ENCODE results near the gene NUDT8. TPM values are rescaled to one million over a fixed set of nuclear protein-coding genes. Genes with fewer than 3 reads are reported as not detected.

NUDT8 gene, protein sequence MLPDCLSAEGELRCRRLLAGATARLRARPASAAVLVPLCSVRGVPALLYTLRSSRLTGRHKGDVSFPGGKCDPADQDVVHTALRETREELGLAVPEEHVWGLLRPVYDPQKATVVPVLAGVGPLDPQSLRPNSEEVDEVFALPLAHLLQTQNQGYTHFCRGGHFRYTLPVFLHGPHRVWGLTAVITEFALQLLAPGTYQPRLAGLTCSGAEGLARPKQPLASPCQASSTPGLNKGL
- total RNA-seq, result 2.9 and 5.8 TPM in 2 replicates

DNA sequence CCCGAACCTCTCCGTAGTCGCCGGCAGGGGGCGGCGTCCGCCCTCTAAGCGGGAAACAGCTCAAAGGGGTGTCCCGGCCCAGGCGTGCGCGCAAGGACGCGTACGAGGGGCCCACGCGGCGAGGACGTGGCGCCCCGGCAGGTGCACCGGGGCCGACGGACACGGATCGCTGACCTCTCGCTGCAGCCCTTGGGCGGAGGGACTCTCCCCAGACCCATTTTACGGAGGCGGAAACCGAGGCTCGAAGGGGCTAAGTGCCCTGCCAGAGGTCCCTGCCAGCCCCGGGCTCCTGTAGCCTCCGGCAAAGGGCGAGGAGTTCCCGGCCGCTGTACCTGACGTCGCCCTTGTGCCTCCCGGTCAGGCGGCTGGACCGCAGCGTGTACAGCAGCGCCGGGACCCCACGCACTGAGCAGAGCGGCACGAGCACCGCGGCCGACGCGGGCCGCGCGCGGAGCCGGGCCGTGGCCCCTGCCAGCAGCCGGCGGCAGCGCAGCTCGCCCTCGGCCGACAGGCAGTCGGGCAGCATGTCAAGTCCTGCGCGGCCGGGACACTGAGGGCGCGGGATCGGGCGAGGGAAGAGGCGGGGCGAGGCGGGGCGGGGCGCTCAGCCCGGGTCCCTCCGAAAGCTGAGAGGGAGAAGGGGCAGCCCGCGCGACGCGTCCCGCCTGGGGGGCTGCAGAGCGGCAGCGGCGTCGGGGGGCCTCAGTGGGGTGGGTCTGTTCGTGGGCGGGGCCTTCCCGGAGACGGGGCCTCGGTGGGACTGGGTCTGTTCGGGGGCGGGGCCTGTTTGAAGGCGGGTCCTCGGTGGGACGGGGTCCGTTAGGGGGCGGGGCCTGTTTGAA is at the start of gene NUDT8:
TSS of gene NUDT8 (minus strand) at position 552 of the 842 bp plus-strand sequence. CDS start at position 526, 26 bp downstream.

DNA sequence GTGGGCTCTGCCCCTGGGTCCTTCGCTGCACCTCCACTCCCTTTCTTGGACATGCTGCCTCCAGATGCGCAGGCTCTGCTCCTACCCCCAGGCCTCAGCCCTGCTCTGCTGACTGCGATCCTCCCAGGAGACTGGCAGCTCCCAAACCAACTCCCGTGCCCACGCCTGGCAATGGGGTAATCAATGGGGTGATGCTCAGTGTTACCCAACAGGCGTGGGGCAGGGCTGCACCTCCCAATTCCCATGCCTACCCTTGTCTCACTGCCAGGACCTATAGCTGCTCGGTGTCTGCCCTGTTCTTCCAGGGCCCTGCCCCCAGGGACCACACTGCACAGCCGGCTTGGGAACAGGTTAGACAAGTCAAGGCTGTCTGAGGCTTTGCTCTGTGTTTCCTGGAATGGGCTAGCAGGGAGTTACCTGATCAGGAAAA is 44.7 kb upstream of the NUDT8 start, which contains the start of gene ALDH3B2:
TSS of gene ALDH3B2 (minus strand) at position 182 of the 430 bp plus-strand sequence. CDS start 7,688 bp downstream, outside the sequence.

DNA sequence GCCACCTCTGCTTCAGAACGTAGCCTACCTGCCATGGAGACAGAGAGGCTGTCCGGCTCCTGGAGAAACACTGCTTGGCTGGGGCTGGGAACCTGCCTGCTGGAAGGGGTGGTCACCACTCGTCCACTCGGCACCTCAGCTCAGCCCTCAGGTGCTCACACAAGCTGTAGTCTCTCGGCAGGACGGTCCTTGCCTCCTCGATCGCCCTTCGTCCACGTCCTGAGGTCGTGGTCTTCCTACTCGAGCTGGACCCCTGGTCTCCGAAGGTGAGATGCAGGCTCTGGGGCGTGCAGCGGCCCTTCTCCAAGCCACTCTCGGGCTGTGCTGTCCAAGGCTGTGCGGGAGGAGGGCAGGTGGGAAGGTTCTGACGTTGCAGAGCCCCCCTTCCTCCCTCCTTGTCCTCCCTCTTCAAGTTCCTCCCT is 9.7 kb upstream of the NUDT8 start, which contains the start of gene TBX10:
TSS of gene TBX10 (minus strand) at position 326 of the 422 bp plus-strand sequence. CDS start at position 35, 291 bp downstream.

DNA sequence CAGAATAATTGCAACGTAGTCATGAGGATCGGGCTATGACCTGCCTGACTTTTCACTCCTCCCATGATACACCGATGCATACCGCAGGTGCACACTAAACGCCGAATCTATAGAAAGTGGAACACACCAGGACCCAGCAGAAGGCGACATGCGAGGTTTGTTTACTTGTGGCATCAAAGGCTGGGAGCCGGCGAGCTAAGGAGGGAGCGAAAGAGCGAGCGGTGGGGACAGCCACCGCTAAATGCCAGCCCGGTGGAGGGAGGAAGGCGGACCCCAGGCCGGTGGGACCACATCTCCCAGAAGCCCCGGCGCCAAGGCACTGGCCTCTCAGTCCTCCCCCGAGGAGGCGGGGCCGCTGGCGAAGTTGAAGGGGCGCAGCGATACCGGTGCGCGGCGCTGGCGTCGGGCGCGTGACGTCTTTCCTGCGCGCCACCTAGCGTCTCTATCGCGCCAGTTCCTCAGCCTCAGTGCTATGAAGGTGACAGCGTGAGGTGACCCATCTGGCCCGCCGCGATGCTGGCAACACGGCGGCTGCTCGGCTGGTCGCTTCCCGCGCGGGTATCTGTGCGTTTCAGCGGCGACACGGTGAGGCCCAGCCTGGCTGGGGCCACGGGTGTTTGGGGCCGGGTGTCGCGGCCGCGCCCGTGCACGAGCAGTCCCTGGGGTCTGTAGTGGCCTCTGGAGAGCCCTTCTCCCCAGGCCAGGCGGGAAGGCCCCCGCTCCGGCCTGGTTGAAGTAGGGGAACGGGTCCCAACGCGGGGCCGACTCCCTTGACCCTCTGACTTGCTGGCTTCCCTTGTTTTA is 23.0 kb downstream of the NUDT8 start, which contains the start of gene NDUFV1:
TSS of gene NDUFV1 (plus strand) at position 445 of the 804 bp plus-strand sequence. CDS start at position 514, 69 bp downstream.

DNA sequence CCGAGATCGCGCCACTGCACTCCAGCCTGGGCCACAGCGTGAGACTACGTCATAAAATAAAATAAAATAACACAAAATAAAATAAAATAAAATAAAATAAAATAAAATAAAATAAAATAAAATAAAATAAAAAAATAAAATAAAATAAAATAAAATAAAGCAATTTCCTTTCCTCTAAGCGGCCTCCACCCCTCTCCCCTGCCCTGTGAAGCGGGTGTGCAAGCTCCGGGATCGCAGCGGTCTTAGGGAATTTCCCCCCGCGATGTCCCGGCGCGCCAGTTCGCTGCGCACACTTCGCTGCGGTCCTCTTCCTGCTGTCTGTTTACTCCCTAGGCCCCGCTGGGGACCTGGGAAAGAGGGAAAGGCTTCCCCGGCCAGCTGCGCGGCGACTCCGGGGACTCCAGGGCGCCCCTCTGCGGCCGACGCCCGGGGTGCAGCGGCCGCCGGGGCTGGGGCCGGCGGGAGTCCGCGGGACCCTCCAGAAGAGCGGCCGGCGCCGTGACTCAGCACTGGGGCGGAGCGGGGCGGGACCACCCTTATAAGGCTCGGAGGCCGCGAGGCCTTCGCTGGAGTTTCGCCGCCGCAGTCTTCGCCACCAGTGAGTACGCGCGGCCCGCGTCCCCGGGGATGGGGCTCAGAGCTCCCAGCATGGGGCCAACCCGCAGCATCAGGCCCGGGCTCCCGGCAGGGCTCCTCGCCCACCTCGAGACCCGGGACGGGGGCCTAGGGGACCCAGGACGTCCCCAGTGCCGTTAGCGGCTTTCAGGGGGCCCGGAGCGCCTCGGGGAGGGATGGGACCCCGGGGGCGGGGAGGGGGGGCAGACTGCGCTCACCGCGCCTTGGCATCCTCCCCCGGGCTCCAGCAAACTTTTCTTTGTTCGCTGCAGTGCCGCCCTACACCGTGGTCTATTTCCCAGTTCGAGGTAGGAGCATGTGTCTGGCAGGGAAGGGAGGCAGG is 46.2 kb downstream of the NUDT8 start, which contains the start of gene GSTP1:
TSS of gene GSTP1 (plus strand) at position 566 of the 958 bp plus-strand sequence. CDS start at position 598, 32 bp downstream.

Small RNA genes within 50 kb of the gene (small RNA-seq; reads per million reads assigned to genes)
- not detected for gene AP003385.3

Other genes with a start within 250 kb of the NUDT8 start
- 5.5 and 6.4 TPM in 2 replicates for gene RAD9A, start 238.0 kb downstream of the NUDT8 start, total RNA-seq
- 131 and 138 TPM in 2 replicates for gene PPP1CA, start 228.1 kb downstream of the NUDT8 start, total RNA-seq
- not detected in 2 replicates for gene TBC1D10C, start 225.9 kb downstream of the NUDT8 start, total RNA-seq
- gene CARNS1, start 214.3 kb downstream of the NUDT8 start, total RNA-seq, result 0.97 and 1.2 TPM in 2 replicates
- gene RPS6KB2, start 201.4 kb downstream of the NUDT8 start, total RNA-seq, result 33.2 and 35.3 TPM in 2 replicates
- gene PTPRCAP, start 192.3 kb downstream of the NUDT8 start, total RNA-seq, result 0.11 and 0.26 TPM in 2 replicates
- 59.1 and 86.2 TPM in 2 replicates for gene CORO1B, start 186.5 kb downstream of the NUDT8 start, total RNA-seq
- not detected in 2 replicates for gene GPR152, start 177.2 kb downstream of the NUDT8 start, total RNA-seq
- 0.11 TPM in 1 of 2 replicates, not detected in the other for gene CABP4, start 174.6 kb downstream of the NUDT8 start, total RNA-seq
- gene TMEM134, start 160.7 kb downstream of the NUDT8 start, total RNA-seq, result 20.3 and 28.2 TPM in 2 replicates
- gene AIP, start 146.9 kb downstream of the NUDT8 start, total RNA-seq, result 35.5 and 38.2 TPM in 2 replicates
- 15.5 and 17.0 TPM in 2 replicates for gene PITPNM1, start 124.6 kb downstream of the NUDT8 start, total RNA-seq
- gene CDK2AP2, start 121.8 kb downstream of the NUDT8 start, total RNA-seq, result 13.6 and 13.7 TPM in 2 replicates
- gene CABP2, start 106.5 kb downstream of the NUDT8 start, total RNA-seq, result not detected in 2 replicates
- 444 and 488 TPM in 2 replicates for gene GSTP1, start 46.1 kb downstream of the NUDT8 start, total RNA-seq
- 99.6 and 138 TPM in 2 replicates for gene NDUFV1, start 23.0 kb downstream of the NUDT8 start, total RNA-seq
- not detected in 2 replicates for gene TBX10, start 9.8 kb upstream of the NUDT8 start, total RNA-seq
- gene ACY3, start 20.8 kb upstream of the NUDT8 start, total RNA-seq, result not detected in 2 replicates
- not detected in 2 replicates for gene ALDH3B2, start 44.7 kb upstream of the NUDT8 start, total RNA-seq